ENCODE data around the gene VCPKMT. TPM values are rescaled to one million over a fixed set of nuclear protein-coding genes. Genes with fewer than 3 reads are reported as not detected.

VCPKMT gene
- total RNA-seq, 4 donors from 2014 or later = 3.3 to 13.0 (median 6.1) TPM

DNA sequence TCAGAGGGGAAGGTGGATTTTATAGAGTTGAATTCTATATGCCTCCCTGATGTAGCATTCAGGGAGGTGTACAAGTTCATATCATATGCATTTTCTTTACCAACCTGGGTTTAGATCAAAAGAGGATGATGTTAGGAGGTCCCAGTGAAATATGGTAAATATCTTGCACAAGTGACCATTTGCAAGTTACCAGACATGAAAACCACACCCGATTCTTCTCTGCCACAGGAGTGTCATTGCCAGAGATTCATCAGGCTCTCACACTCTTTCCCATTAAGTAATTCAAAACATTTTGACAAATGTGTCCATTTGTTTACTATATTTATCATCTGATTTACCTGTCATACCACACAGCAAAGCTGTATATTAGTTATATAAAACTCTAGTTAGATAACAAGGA lies 44.0 kb downstream of the VCPKMT start:
- DNase-seq (ENCODE audit: low spot score in 2 of 2) = no peak
- TF ChIP-seq POLR2A (IDR thresholded peaks at IDR 0.05) = no peak
- TF ChIP-seq, protein P1, sequence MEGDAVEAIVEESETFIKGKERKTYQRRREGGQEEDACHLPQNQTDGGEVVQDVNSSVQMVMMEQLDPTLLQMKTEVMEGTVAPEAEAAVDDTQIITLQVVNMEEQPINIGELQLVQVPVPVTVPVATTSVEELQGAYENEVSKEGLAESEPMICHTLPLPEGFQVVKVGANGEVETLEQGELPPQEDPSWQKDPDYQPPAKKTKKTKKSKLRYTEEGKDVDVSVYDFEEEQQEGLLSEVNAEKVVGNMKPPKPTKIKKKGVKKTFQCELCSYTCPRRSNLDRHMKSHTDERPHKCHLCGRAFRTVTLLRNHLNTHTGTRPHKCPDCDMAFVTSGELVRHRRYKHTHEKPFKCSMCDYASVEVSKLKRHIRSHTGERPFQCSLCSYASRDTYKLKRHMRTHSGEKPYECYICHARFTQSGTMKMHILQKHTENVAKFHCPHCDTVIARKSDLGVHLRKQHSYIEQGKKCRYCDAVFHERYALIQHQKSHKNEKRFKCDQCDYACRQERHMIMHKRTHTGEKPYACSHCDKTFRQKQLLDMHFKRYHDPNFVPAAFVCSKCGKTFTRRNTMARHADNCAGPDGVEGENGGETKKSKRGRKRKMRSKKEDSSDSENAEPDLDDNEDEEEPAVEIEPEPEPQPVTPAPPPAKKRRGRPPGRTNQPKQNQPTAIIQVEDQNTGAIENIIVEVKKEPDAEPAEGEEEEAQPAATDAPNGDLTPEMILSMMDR (IDR thresholded peaks at IDR 0.05) = no peak
- 19 to 78% methylated on average over 1 of the region's 1 CpG for WGBS, 2 donors
- H3K4me3 ChIP-seq (ENCODE audit: low read depth, poor library complexity, severe bottlenecking) = no peak overlapping the region
- intact Hi-C loops (cut with DNase I; ENCODE audit: low total_unique reads) = no loop called here

DNA sequence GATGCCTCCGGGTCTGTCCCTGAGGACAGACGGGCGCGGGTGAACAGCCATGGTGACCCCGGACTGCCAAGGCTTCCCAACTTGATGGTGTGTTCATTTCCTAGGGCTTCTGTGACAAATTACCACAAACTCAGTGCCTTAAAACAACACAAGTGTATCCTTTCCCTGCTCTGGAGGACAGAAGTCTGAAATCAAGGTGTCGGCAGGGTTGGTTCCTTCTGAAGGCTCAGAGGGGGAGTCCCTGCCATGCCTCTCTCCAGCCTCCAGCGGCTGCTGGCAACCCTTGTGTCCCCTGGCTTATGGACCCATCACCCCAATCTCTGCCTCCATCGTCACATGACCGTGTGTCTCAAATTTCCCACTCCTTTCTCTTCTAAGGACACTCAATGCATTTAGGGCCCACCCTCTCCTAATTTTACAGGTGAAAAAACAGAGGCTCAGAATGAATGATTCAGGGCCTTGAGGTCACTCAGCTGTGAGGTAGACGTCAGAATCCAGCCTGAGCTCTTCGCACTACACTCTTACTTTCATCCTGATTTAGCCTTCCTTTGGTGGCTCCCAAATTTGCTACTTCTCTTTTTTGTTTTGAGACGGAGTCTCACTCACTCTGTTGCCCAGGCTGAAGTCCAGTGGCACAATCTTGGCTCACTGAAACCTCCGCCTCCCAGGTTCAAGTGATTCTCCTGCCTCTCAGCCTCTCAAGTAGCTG lies 45.4 kb downstream of the VCPKMT start:
- intact Hi-C loops (cut with DNase I; ENCODE audit: low total_unique reads) = no loop called here
- DNase-seq (ENCODE audit: low spot score in 2 of 2) = peak in 1 of 2 donors; percentile 66
- TF ChIP-seq POLR2A (IDR thresholded peaks at IDR 0.05) = no peak
- TF ChIP-seq, protein P1 (IDR thresholded peaks at IDR 0.05) = no peak
- H3K4me3 ChIP-seq (ENCODE audit: low read depth, poor library complexity, severe bottlenecking) = no peak overlapping the region
- whole genome bisulfite sequencing, 2 donors = 82 to 83% methylated on average over 13 of the region's 13 CpGs

GRCh38 chr14:50070230-50070629 lies 46.1 kb downstream of the VCPKMT start:
- TF ChIP-seq, protein P1 (IDR thresholded peaks at IDR 0.05) = no peak
- TF ChIP-seq POLR2A (IDR thresholded peaks at IDR 0.05) = no peak
- no peak overlapping the region for H3K4me3 ChIP-seq (ENCODE audit: low read depth, poor library complexity, severe bottlenecking)
- intact Hi-C loops (cut with DNase I; ENCODE audit: low total_unique reads) = no loop called here
- 80 to 90% methylated on average over 3 of the region's 3 CpGs for WGBS, 2 donors
- DNase-seq (ENCODE audit: low spot score in 2 of 2) = peak in 1 of 2 donors; percentile 13

DNA sequence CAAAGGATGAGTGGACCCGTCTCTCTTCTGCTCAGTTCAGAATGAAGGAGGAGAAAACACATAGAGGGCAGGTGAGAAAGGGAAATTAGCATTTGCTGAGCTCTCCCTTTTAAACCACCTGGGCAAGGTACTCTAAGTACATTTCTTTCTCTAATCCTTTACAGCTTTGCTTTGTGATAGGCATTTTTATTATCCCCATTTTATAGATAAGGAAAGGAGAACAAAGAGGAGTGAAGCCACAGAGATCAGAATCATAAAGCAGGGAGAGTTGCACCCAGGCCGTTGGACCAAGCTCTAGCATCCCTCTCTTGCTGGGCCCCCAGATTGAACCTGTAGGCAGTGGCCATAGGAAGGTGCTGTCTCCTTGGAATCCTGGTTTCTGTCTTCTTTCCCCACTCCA lies 47.0 kb downstream of the VCPKMT start:
- no peak overlapping the region for H3K4me3 ChIP-seq (ENCODE audit: low read depth, poor library complexity, severe bottlenecking)
- intact Hi-C loops (cut with DNase I; ENCODE audit: low total_unique reads) = no loop called here

DNA sequence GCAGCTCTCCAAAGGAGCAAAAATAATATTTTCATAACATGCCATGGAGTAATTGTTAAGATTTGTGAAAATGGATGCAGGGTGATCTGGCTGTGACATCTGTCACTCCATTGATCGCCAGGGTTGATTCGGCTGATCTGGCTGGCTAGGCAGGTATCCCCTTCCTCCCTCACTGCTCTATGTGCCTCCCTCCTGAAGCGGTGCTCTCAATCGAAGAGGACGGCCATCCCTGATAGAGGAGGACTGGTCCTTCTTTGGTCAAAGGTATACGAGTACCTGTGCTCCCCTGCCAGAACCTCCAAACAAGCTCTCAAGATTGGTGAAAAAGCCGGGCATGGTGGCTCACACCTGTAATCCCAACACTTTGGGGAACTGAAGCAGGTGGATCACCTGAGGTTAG lies 47.9 kb downstream of the VCPKMT start:
- DNase-seq (ENCODE audit: low spot score in 2 of 2) = peak in 1 of 2 donors; percentile 69
- WGBS, 2 donors = 91 to 94% methylated on average over 7 of the region's 7 CpGs
- no peak for TF ChIP-seq POLR2A (IDR thresholded peaks at IDR 0.05)
- TF ChIP-seq, protein P1 (IDR thresholded peaks at IDR 0.05) = no peak
- intact Hi-C loops (cut with DNase I; ENCODE audit: low total_unique reads) = no loop called here
- H3K4me3 ChIP-seq (ENCODE audit: low read depth, poor library complexity, severe bottlenecking) = no peak overlapping the region

More for the DNA sequence above, 47.0 kb downstream of the VCPKMT start:
- 63 to 78% methylated on average over 2 of the region's 2 CpGs for WGBS, 2 donors
- TF ChIP-seq, protein P1 (IDR thresholded peaks at IDR 0.05) = no peak
- TF ChIP-seq POLR2A (IDR thresholded peaks at IDR 0.05) = no peak
- DNase-seq (ENCODE audit: low spot score in 2 of 2) = peak in 1 of 2 donors; percentile 20
